NCI-H2196 (cell line): ENCODE measurements around the gene KIF2C.
"Not testable (repeated sequence)": the region's sequence is repeated elsewhere in the genome, so short reads cannot be mapped to it uniquely, and the experiment has no call there.

Experiments used
- DNase-seq: peaks from one replicate; lab custom pipeline; 2025; ENCODE audit not compliant: unreplicated experiment; lab: John Stamatoyannopoulos, UW

The KIF2C gene

GRCh38 chr1:44739307-44740178 is at the start of gene KIF2C:
KIF2C (plus strand) TSS chr1:44739837; CDS start chr1:44739933, 96 bp downstream.
- DNase-seq = peak; percentile 98

DNA sequence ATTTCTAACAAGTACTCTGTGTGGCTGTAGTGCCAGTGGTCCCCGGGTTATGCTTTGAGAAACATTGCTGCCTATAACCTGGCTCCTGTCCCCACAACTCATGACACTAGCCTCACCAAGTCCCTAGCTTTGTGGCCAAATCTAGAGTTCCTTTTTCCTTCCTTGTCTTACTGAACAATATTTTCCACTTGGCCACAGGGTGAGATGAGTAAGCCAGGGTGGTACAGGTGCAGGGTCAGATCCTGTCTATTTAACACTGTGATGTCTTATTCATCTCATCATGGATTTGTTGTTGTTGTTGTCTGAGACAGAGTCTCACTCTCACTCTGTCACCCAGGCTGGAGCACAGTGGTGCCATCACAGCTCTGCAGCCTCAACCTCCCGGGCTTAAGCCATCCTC is 46.5 kb upstream of the KIF2C start:
- no peak for DNase-seq

DNA sequence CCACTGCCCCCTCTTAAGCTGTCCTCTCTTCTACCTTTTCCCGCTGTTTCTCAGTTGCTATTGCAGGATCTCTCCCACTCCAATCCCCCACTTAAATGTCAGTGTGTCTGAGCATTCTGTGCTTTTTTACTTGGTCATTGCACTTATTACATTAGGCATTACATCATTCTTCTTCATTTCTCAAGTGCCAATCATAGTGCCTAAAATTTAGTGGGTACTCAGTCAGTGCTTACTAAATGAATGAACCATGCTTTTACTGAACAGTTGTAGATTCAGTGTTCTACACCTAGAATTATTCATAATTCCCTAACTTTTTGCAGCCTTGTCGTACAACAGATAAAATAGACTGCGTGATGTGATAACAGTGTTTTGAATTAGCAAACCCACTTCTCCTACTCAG is 45.7 kb upstream of the KIF2C start:
- no peak for DNase-seq

- DNase-seq = no peak
Observed at GRCh38 chr1:44694863-44695478, 44.7 kb upstream of the KIF2C start.

GRCh38 chr1:44695671-44696070 is 44.0 kb upstream of the KIF2C start:
- no peak for DNase-seq

- DNase-seq = no peak
Observed at GRCh38 chr1:44696101-44696500, 43.5 kb upstream of the KIF2C start.

GRCh38 chr1:44696789-44697345 is 42.8 kb upstream of the KIF2C start:
- DNase-seq = no peak

- no peak for DNase-seq
Observed at GRCh38 chr1:44698138-44698537, 41.5 kb upstream of the KIF2C start.

- DNase-seq = not testable (repeated sequence)
Observed at GRCh38 chr1:44699375-44699774, 40.3 kb upstream of the KIF2C start.

DNA sequence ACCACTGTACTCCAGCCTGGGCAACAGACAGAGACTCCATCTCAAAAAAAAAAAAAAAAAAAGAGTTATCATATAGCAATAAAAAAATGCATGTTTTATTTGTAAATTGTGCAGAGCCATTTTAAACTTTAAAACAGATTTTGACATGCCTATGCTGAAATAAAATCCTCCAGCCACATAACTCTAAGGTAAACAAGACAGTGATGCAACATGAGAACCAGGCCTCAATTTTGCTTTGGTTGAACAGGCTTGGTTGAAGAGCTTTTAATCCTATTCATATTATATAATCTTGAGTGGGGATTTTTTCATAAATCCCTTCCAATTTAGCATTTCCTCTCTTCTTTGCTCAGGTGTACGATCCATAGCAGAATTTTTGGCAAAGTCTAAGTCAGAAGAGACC is 39.1 kb upstream of the KIF2C start:
- DNase-seq = no peak

DNA sequence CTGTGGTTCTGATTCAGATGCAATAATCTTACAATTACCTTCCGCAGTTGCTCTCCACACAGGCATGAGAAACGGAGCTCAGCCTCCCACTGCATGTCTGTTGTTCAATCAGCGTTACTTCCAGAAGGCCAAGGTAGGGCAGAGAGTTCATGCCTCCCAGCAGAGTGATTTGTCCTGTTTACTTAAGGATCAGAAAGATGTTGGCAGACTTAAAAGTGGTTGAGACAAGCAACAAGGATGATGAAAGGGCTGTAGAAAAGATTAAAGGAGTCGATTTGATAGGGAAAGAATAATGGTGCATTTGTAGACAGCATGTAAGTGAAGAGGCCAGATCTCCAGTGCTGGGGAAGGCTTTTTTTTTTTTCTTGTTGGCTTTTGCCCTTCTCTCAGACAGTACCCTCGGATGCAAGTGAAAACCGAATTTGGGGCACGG is 38.5 kb upstream of the KIF2C start:
- no peak for DNase-seq

- DNase-seq = no peak
Observed at GRCh38 chr1:44705470-44705869, 34.2 kb upstream of the KIF2C start.

- no peak for DNase-seq
Observed at GRCh38 chr1:44705938-44706337, 33.7 kb upstream of the KIF2C start.

DNA sequence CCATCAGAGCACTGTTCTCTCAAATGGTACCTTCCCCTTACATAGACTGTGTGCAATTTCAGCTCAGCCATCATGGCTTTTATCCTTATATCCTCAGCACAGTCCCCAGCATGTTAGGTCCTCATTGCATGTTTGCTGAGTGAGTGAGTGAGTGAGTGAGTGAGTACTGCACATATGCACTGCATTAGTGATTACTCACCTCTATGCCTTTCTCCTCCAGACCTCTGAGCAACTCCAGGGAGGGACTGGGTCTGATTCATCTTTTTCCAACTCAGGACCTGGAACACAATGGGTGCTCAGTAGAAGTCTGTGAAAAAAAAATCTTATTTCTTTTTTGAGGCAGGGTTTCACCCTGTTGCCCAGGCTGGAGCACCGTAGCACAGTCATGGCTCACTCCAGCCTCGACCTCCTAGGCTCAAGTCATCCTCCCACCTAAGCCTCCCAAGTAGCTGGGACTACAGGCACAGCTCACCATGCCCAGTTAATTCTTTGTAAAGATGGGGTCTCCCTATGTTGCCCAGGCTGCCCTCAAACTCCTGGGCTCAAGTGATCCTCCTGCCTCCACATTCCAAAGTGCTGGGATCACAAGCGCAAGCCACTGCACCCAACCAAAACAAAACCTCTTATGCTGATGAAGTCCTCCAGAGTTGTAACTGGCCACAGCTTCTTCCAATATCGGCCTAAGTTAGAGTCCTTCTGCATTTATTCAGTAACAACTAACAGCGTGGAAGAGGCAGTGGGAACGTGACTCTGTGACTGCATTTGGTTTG is 32.3 kb upstream of the KIF2C start:
- DNase-seq = no peak

DNA sequence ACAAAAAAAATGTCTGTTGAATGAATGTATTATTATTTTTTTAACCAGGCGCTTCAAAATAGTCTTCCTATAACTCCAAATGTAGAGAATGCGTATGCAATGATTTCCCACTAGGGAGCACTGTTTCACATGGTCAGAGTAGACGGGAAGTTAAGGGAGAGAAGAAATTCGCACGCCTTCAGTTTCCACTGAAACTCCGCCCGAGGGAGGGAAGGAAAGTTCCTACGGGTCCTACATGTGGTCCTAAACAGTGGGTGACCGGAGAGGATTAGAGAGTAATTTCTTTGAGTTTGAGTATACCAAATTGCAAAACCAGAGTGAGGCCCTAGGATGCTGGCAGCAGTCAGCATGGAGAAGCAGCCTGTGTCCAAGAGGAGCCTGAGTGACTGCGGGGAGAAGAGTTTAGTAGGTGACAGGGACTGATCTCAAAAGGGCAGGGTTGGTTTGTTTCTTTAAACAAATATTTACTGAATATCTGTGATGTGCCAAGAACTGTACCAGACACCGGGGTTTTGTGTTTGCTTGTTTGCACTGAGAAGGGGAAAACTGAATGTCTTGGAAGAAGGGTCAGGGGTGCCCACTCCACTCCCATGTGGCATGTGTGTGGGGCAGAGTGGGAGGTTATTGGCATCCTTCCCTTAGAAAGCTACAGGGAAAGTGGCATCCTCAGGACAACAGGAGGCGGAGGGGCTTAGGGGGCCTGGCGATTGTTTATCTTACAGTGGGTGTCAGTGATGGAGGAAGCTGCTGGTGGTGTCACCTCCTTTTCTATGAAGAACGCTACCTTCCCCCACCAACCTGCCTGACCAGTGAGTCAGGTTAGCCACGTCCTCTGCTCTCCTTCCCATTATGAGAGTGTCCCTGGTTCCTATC is 31.4 kb upstream of the KIF2C start:
- DNase-seq = peak; percentile 19

- DNase-seq = peak; percentile 78
Observed at GRCh38 chr1:44713321-44713781, 26.3 kb upstream of the KIF2C start.

DNA sequence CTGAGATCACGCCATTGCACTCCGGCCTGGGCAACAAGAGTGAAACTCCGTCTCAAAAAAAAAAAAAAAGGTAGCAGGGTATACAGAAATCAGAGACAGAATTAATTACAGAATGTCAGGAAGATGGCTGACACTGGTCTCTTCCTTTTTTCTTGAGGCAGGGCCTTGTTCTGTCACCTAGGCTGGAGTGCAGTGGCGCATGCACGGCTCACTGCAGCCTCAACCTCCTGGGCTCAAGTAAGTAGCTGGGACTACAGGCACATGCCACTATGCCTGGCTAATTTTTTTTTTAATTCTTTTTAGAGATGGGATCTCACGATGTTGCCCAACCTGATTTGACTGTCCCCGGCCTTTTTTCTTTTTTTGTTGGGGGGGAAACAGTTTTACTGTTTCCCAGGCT is 25.1 kb upstream of the KIF2C start:
- DNase-seq = no peak

DNA sequence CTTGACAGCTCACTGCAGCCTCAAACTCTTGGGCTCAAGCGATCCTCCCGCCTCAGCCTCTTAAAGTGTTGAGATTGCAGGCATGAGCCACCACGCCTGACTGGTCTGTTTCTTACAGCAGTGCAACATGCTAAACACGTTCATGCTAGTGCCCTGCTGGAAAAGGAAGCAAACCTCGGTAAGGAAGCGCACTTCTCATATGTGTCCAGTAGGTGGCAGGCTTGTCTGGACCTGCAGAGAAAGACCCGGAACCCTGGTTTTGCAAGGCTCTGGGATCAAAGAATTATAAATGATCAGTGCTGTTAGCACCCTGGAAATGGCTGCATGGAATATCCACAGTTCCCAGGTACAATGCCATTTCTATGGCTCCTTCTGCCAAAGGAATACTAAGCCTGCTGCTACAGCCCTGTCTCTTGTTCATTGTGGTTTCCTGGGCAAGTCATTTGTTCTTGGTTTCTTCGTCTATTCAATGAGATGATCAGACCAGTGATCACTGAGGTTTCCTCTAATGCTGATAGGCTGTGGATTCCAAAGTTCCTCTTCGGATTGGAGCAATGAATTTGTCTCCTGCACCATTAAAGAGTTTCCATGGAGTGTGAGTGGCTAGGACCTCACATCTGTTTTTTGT is 24.6 kb upstream of the KIF2C start:
- peak; percentile 68 for DNase-seq

GRCh38 chr1:44717156-44717555 is 22.5 kb upstream of the KIF2C start:
- DNase-seq = no peak

GRCh38 chr1:44717653-44718052 is 22.0 kb upstream of the KIF2C start:
- DNase-seq = no peak
